HepG2 (cell line): ENCODE data around the gene GMNN. TPM values are rescaled to one million over a fixed set of nuclear protein-coding genes. Genes with fewer than 3 reads are reported as not detected.

Experiments used
- HNRNPUL1 ChIP-seq: fragments of 200-400 bp; formaldehyde crosslinking; IDR thresholded peaks from 2 replicates; pipeline ENCODE4 v1.6.1; 2017; ENCODE audit warnings: low read depth, mild to moderate bottlenecking, low read length, moderate library complexity
- NFATC3 ChIP-seq: sonication (generic); formaldehyde crosslinking; IDR thresholded peaks from 2 replicates; pipeline ENCODE4 v1.5.1; 2020; ENCODE audit warnings: mild to moderate bottlenecking, missing genetic modification reagents
- NFE2L1 ChIP-seq: sonication (generic); formaldehyde crosslinking; IDR thresholded peaks from 2 replicates; pipeline ENCODE4 v1.4.0; 2020; ENCODE audit warnings: missing genetic modification reagents, mild to moderate bottlenecking, borderline replicate concordance
- NR2F6 ChIP-seq, 2 experiments: IDR thresholded peaks; 2 replicates each; pipeline ENCODE4 v1.6.1; 2016; ENCODE audit warnings: antibody characterized with exemption in 1 of 2, mild to moderate bottlenecking in 1 of 2
- SP4 ChIP-seq: sonication (generic); formaldehyde crosslinking; IDR thresholded peaks from 2 replicates; pipeline ENCODE4 v1.8.1; 2023; ENCODE audit warnings: mild to moderate bottlenecking, missing genetic modification reagents
- ZFP41 ChIP-seq: sonication (generic); formaldehyde crosslinking; IDR thresholded peaks from 2 replicates; pipeline ENCODE4 v1.4.0; 2020; ENCODE audit warnings: mild to moderate bottlenecking, missing genetic modification reagents, borderline replicate concordance
- ZNF121 ChIP-seq: sonication (generic); formaldehyde crosslinking; IDR thresholded peaks from 2 replicates; pipeline ENCODE4 v1.5.0; 2020; ENCODE audit warnings: mild to moderate bottlenecking, missing genetic modification reagents
- ZNF318 ChIP-seq: sonication (generic); formaldehyde crosslinking; IDR thresholded peaks from 2 replicates; pipeline ENCODE4 v1.4.0; 2020; ENCODE audit warnings: mild to moderate bottlenecking, missing genetic modification reagents
- ZNF556 ChIP-seq: sonication (generic); formaldehyde crosslinking; IDR thresholded peaks from 2 replicates; pipeline ENCODE4 v1.4.0; 2020; ENCODE audit warnings: mild to moderate bottlenecking, missing genetic modification reagents, borderline replicate concordance
- polyA plus RNA-seq, 8 experiments: library from polyadenylated mRNA; depleted of rRNA in 3 of 8; stranded (reverse) in 7 of 8; unstranded in 1 of 8; fragments of >200 nt; fragmentation: Illumina TruSeq in 4 of 8; extraction: Trizol in 4 of 8; gene quantifications; 2 replicates each; pipeline versions ENCODE4 v1.2.1 to v1.2.3, GENCODE V29; 2011 to 2016; ENCODE audit warnings: low read depth in 4 of 8, missing spikeins in 1 of 8, mixed read lengths in 1 of 8; ENCODE audit not compliant: insufficient read depth in 1 of 8
- total RNA-seq, 5 experiments: library from RNA; depleted of rRNA; stranded (reverse); fragments of >200 nt; fragmentation: Illumina TruSeq; extraction: Trizol; gene quantifications; 2 replicates each; pipeline ENCODE4 v1.2.3, GENCODE V29; 2016; ENCODE audit warnings: low read depth in 1 of 5
- TF ChIP-seq, protein P1 (sequence below): sonication (generic); formaldehyde crosslinking; IDR thresholded peaks from 2 replicates; pipeline ENCODE4 v1.4.0; 2020; ENCODE audit warnings: missing genetic modification reagents, borderline replicate concordance
- TF ChIP-seq, protein P2 (sequence below): IDR thresholded peaks from 2 replicates; pipeline ENCODE4 v1.6.1; 2016; ENCODE audit warnings: low read depth
- TF ChIP-seq, protein P3 (sequence below): sonication (generic); formaldehyde crosslinking; IDR thresholded peaks from 2 replicates; pipeline ENCODE4 v1.5.0; 2020; ENCODE audit warnings: mild to moderate bottlenecking, missing genetic modification reagents
- TF ChIP-seq, protein P4 (sequence below): sonication (generic); formaldehyde crosslinking; IDR thresholded peaks from 2 replicates; pipeline ENCODE4 v1.8.0; 2022; ENCODE audit warnings: missing genetic modification reagents, mild to moderate bottlenecking, moderate library complexity, borderline replicate concordance

The GMNN gene
- total and polyA plus RNA-seq, 2 of the 13 experiments (the other 11 are each of a cell fraction or from before 2014, with no cell fraction given) = 61.8 to 154 TPM

- TF ChIP-seq ZNF318 (no peak), SP4 (CRISPR knock-in tag) (no peak), HNRNPUL1 (no peak), NFE2L1 (no peak), NR2F6 (IDR thresholded peaks at IDR 0.05) (no peak), NR2F6 (CRISPR knock-in tag; IDR thresholded peaks at IDR 0.05) (peak; percentile 47; the same call in 1 of the 2 replicates), ZNF556 (no peak), NFATC3 (CRISPR knock-in tag) (no peak), ZFP41 (CRISPR knock-in tag) (no peak), ZNF121 (CRISPR knock-in tag) (no peak)
- TF ChIP-seq, protein P1, sequence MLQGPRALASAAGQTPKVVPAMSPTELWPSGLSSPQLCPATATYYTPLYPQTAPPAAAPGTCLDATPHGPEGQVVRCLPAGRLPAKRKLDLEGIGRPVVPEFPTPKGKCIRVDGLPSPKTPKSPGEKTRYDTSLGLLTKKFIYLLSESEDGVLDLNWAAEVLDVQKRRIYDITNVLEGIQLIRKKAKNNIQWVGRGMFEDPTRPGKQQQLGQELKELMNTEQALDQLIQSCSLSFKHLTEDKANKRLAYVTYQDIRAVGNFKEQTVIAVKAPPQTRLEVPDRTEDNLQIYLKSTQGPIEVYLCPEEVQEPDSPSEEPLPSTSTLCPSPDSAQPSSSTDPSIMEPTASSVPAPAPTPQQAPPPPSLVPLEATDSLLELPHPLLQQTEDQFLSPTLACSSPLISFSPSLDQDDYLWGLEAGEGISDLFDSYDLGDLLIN (CRISPR knock-in tag) = no peak
- TF ChIP-seq, protein P2, sequence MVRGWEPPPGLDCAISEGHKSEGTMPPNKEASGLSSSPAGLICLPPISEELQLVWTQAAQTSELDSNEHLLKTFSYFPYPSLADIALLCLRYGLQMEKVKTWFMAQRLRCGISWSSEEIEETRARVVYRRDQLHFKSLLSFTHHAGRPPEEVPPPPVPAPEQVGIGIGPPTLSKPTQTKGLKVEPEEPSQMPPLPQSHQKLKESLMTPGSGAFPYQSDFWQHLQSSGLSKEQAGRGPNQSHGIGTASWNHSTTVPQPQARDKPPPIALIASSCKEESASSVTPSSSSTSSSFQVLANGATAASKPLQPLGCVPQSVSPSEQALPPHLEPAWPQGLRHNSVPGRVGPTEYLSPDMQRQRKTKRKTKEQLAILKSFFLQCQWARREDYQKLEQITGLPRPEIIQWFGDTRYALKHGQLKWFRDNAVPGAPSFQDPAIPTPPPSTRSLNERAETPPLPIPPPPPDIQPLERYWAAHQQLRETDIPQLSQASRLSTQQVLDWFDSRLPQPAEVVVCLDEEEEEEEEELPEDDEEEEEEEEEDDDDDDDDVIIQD (CRISPR knock-in tag) = peak; percentile 85; the same call in 1 of the 2 replicates
- TF ChIP-seq, protein P3, sequence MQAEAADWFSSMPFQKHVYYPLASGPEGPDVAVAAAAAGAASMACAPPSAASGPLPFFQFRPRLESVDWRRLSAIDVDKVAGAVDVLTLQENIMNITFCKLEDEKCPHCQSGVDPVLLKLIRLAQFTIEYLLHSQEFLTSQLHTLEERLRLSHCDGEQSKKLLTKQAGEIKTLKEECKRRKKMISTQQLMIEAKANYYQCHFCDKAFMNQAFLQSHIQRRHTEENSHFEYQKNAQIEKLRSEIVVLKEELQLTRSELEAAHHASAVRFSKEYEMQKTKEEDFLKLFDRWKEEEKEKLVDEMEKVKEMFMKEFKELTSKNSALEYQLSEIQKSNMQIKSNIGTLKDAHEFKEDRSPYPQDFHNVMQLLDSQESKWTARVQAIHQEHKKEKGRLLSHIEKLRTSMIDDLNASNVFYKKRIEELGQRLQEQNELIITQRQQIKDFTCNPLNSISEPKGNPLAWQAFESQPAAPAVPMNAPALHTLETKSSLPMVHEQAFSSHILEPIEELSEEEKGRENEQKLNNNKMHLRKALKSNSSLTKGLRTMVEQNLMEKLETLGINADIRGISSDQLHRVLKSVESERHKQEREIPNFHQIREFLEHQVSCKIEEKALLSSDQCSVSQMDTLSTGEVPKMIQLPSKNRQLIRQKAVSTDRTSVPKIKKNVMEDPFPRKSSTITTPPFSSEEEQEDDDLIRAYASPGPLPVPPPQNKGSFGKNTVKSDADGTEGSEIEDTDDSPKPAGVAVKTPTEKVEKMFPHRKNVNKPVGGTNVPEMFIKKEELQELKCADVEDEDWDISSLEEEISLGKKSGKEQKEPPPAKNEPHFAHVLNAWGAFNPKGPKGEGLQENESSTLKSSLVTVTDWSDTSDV = no peak
- TF ChIP-seq, protein P4, sequence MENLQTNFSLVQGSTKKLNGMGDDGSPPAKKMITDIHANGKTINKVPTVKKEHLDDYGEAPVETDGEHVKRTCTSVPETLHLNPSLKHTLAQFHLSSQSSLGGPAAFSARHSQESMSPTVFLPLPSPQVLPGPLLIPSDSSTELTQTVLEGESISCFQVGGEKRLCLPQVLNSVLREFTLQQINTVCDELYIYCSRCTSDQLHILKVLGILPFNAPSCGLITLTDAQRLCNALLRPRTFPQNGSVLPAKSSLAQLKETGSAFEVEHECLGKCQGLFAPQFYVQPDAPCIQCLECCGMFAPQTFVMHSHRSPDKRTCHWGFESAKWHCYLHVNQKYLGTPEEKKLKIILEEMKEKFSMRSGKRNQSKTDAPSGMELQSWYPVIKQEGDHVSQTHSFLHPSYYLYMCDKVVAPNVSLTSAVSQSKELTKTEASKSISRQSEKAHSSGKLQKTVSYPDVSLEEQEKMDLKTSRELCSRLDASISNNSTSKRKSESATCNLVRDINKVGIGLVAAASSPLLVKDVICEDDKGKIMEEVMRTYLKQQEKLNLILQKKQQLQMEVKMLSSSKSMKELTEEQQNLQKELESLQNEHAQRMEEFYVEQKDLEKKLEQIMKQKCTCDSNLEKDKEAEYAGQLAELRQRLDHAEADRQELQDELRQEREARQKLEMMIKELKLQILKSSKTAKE (CRISPR knock-in tag) = no peak
Measured at GRCh38 chr6:24825130-24825630, 50.4 kb downstream of the GMNN start (continued).
